ENCODE data around the gene CCSER2. TPM values are rescaled to one million over a fixed set of nuclear protein-coding genes. Genes with fewer than 3 reads are reported as not detected.

CCSER2 gene
- total and polyA plus RNA-seq, 4 donors, result 9.4 to 83.5 (median 32.5) TPM

GRCh38 chr10:84484541-84484940 is 156.2 kb downstream of the CCSER2 start:
- no peaks in the 10 kb centered on the region for H3K27me3 ChIP-seq (ENCODE audit: control insufficient read depth in 3 of 3, insufficient read depth in 3 of 3, low read length in 2 of 3)
- no peaks in the 10 kb centered on the region for H3K9me3 ChIP-seq (ENCODE audit: control insufficient read depth in 4 of 4, insufficient read depth in 3 of 4, low read length in 3 of 4)
- no peak for TF ChIP-seq CTCF (IDR thresholded peaks at IDR 0.05; ENCODE audit: control extremely low read depth, extremely low read depth)
- peaks cover 0 to 9% (median 0%) of the 10 kb centered on the region in 5 donors for H3K4me1 ChIP-seq (ENCODE audit: control insufficient read depth in 5 of 5, insufficient read depth in 5 of 5, low read length in 5 of 5)
- H3K9ac ChIP-seq (ENCODE audit: insufficient read depth in 1 of 2, low read length in 2 of 2), result no peak overlapping the region
- DNase-seq (peak; percentile 62 to 92 (median 90)), ATAC-seq (ENCODE audit: insufficient read depth, low FRiP score) (no peak)
- WGBS, 2 donors, result 83 to 88% methylated on average over 2 of the region's 2 CpGs
- H3K4me3 ChIP-seq, result no peak overlapping the region
- H3K27ac ChIP-seq (ENCODE audit: low read depth in 1 of 2, low read length in 1 of 2), result no peak overlapping the region
- H3K36me3 ChIP-seq (ENCODE audit: control insufficient read depth in 4 of 4, insufficient read depth in 4 of 4, low read length in 4 of 4), result peaks cover 0 to 1% (median 0%) of the 10 kb centered on the region in 4 donors

- Histone ChIP-seq H3K4me3 (no peak overlapping the region), H3K27ac (ENCODE audit: low read depth in 1 of 2, low read length in 1 of 2) (peak overlapping the region in 1 of 2 donors; percentile 54), H3K9ac (ENCODE audit: insufficient read depth in 1 of 2, low read length in 2 of 2) (no peak overlapping the region), H3K4me1 (ENCODE audit: control insufficient read depth in 5 of 5, insufficient read depth in 5 of 5, low read length in 5 of 5) (peaks cover 0 to 17% (median 0%) of the 10 kb centered on the region in 5 donors), H3K9me3 (ENCODE audit: control insufficient read depth in 4 of 4, insufficient read depth in 3 of 4, low read length in 3 of 4) (peaks cover 0 to 3% (median 0%) of the 10 kb centered on the region in 4 donors), H3K36me3 (ENCODE audit: control insufficient read depth in 4 of 4, insufficient read depth in 4 of 4, low read length in 4 of 4) (peaks cover 0 to 4% (median 2%) of the 10 kb centered on the region in 4 donors), H3K27me3 (ENCODE audit: control insufficient read depth in 3 of 3, insufficient read depth in 3 of 3, low read length in 2 of 3) (no peaks in the 10 kb centered on the region)
- DNase-seq, result no peak
- 84 to 89% methylated on average over 2 of the region's 2 CpGs for WGBS, 2 donors
- ATAC-seq (ENCODE audit: insufficient read depth, low FRiP score), result no peak
- TF ChIP-seq CTCF (IDR thresholded peaks at IDR 0.05; ENCODE audit: control extremely low read depth, extremely low read depth), result no peak
Measured at GRCh38 chr10:84493361-84493760, 165.0 kb downstream of the CCSER2 start.

GRCh38 chr10:84493951-84494848 is 165.8 kb downstream of the CCSER2 start:
- ATAC-seq (ENCODE audit: insufficient read depth, low FRiP score), result no peak
- Histone ChIP-seq H3K9me3 (ENCODE audit: control insufficient read depth in 4 of 4, insufficient read depth in 3 of 4, low read length in 3 of 4) (peaks cover 0 to 3% (median 0%) of the 10 kb centered on the region in 4 donors), H3K27me3 (ENCODE audit: control insufficient read depth in 3 of 3, insufficient read depth in 3 of 3, low read length in 2 of 3) (no peaks in the 10 kb centered on the region), H3K27ac (ENCODE audit: low read depth in 1 of 2, low read length in 1 of 2) (peak overlapping the region in 1 of 2 donors; percentile 83), H3K4me3 (no peak overlapping the region), H3K9ac (ENCODE audit: insufficient read depth in 1 of 2, low read length in 2 of 2) (no peak overlapping the region), H3K4me1 (ENCODE audit: control insufficient read depth in 5 of 5, insufficient read depth in 5 of 5, low read length in 5 of 5) (peaks cover 0 to 17% (median 0%) of the 10 kb centered on the region in 5 donors), H3K36me3 (ENCODE audit: control insufficient read depth in 4 of 4, insufficient read depth in 4 of 4, low read length in 4 of 4) (peaks cover 0 to 4% (median 2%) of the 10 kb centered on the region in 4 donors)
- WGBS, 2 donors, result 94 to 95% methylated on average over 9 of the region's 9 CpGs
- no peak for TF ChIP-seq CTCF (IDR thresholded peaks at IDR 0.05; ENCODE audit: control extremely low read depth, extremely low read depth)
- no peak for DNase-seq
